Coronary artery (tissue), 2 donors: ENCODE measurements around the gene SCN1A.

Experiments used
- DNase-seq: peaks from one replicate; pipeline ENCODE4 v3.0.0-alpha.2; 2017; ENCODE audit warnings: low spot score
- H3K27ac ChIP-seq, 2 donors: fragments of 200-600 bp; sonication (generic); one replicate each; pipeline ENCODE4 v1.5.1; 2016 to 2019
- H3K4me3 ChIP-seq: fragments of 200-600 bp; sonication (generic); 2 replicates; pipeline ENCODE4 v1.5.1; 2016; ENCODE audit warnings: mild to moderate bottlenecking, moderate library complexity
- TF ChIP-seq, protein P1 (sequence below): fragments of 200-600 bp; sonication (generic); IDR thresholded peaks from one replicate; pipeline ENCODE4 v1.5.1; 2019; ENCODE audit warnings: antibody characterized with exemption

The SCN1A gene

DNA sequence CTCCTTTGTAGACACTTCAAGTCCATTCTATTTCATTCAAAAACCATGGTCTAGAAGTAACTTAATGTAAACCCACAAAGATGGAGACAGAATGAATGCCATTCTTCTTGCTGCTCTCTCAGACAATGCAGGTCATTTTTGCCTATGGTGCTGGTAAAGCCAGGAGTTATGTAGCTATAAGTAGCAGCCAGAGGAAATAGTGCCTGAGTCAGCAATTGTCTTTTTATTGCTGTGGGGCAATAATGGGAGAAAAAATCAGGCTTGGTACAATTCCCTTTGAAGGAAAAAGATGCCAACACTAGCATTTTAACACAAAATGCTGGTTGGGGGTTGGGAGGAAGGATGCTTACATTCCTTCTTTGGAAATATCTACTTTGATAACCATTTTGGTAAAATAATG lies 43.5 kb downstream of the SCN1A start:
- TF ChIP-seq, protein P1, sequence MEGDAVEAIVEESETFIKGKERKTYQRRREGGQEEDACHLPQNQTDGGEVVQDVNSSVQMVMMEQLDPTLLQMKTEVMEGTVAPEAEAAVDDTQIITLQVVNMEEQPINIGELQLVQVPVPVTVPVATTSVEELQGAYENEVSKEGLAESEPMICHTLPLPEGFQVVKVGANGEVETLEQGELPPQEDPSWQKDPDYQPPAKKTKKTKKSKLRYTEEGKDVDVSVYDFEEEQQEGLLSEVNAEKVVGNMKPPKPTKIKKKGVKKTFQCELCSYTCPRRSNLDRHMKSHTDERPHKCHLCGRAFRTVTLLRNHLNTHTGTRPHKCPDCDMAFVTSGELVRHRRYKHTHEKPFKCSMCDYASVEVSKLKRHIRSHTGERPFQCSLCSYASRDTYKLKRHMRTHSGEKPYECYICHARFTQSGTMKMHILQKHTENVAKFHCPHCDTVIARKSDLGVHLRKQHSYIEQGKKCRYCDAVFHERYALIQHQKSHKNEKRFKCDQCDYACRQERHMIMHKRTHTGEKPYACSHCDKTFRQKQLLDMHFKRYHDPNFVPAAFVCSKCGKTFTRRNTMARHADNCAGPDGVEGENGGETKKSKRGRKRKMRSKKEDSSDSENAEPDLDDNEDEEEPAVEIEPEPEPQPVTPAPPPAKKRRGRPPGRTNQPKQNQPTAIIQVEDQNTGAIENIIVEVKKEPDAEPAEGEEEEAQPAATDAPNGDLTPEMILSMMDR = no peak
- no peak for DNase-seq
- no peak overlapping the region for H3K4me3 ChIP-seq
- H3K27ac ChIP-seq = no peak overlapping the region

DNA sequence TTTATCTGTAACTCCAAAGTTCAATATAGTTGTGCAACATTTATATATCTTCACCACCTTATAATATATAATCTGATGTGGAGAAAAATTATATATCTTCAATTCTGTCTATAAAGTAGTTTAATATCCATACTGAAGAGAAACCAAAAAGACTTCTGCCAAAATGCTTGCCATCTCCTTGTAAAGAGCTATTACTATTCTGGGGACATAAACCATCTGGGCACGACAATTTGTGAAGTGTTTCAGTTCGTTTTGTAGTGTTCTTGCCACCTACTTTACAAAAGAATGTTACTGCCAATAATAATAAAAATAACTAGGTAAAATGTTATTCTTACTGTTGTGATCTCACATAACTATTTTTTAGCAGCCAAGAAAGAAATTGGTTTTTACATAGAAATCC lies 45.1 kb downstream of the SCN1A start:
- TF ChIP-seq, protein P1 = no peak
- H3K27ac ChIP-seq = no peak overlapping the region
- H3K4me3 ChIP-seq = no peak overlapping the region
- no peak for DNase-seq

- no peak for DNase-seq
- Histone ChIP-seq H3K27ac (no peak overlapping the region), H3K4me3 (no peak overlapping the region)
- TF ChIP-seq, protein P1 = no peak
Observed at GRCh38 chr2:166081852-166082251, 46.0 kb downstream of the SCN1A start.

DNA sequence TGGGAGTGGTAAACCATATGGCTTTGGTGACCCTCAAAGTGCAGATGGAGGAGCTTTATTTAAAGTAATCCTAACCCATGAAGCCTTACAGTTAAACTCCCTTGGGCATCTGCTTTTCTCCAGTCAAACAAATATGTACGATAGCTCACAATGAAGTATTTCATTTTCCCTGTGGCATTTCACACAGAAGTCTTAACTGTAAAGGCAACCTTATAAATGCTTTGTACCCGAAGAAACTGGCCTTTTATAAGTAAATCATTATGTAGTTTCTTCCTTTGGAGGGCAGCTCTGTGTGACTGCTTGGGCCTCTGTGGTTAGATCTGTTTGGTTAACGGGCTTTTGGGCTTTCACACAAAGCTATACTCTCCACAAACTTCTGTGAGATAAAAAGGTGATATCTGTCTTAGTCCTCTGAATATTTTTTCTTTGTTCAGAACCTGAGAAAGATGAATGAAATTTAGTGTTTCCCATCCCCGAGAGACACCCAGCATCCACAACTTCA lies 46.6 kb downstream of the SCN1A start:
- TF ChIP-seq, protein P1 = no peak

GRCh38 chr2:166074430-166074829 lies 53.4 kb downstream of the SCN1A start:
- TF ChIP-seq, protein P1 = no peak
- H3K4me3 ChIP-seq = no peak overlapping the region
- DNase-seq = no peak
- no peak overlapping the region for H3K27ac ChIP-seq

More for the DNA sequence above, 46.6 kb downstream of the SCN1A start:
- no peak for DNase-seq
- Histone ChIP-seq H3K27ac (no peak overlapping the region), H3K4me3 (no peak overlapping the region)

GRCh38 chr2:166074011-166074410 lies 53.8 kb downstream of the SCN1A start:
- Histone ChIP-seq H3K4me3 (no peak overlapping the region), H3K27ac (no peak overlapping the region)
- no peak for DNase-seq
- TF ChIP-seq, protein P1 = no peak

- H3K27ac ChIP-seq = no peak overlapping the region
- H3K4me3 ChIP-seq = no peak overlapping the region
- DNase-seq = no peak
- TF ChIP-seq, protein P1 = no peak
Observed at GRCh38 chr2:166070231-166070630, 57.6 kb downstream of the SCN1A start.
